Esophagus (tissue), 2 donors: ENCODE results near the gene DRP2. TPM values are rescaled to one million over a fixed set of nuclear protein-coding genes. Genes with fewer than 3 reads are reported as not detected.

Experiments used
- H3K27ac ChIP-seq, 2 donors: one replicate each; pipeline ENCODE4 v1.5.1; 2013; ENCODE audit warnings: low read depth in 2 of 2, mild to moderate bottlenecking in 2 of 2, inconsistent platforms in 1 of 2, low read length in 1 of 2, moderate library complexity in 1 of 2
- H3K27me3 ChIP-seq, 2 donors: one replicate each; pipeline ENCODE4 v1.6.1; 2013; ENCODE audit warnings: low read length in 2 of 2, control low read depth in 1 of 2, mild to moderate bottlenecking in 1 of 2; ENCODE audit not compliant: insufficient read depth in 2 of 2, control insufficient read depth in 1 of 2
- H3K36me3 ChIP-seq, 2 donors: one replicate each; pipeline ENCODE4 v1.6.1; 2013; ENCODE audit warnings: low read length in 1 of 2; ENCODE audit not compliant: control insufficient read depth in 2 of 2, insufficient read depth in 2 of 2
- H3K4me1 ChIP-seq, 2 donors: one replicate each; pipeline ENCODE4 v1.6.1; 2013; ENCODE audit warnings: low read length in 1 of 2; ENCODE audit not compliant: control insufficient read depth in 2 of 2, insufficient read depth in 2 of 2
- H3K4me3 ChIP-seq, 2 donors: one replicate each; pipeline ENCODE4 v1.5.1; 2013; ENCODE audit warnings: low read length in 2 of 2, mild to moderate bottlenecking in 2 of 2, low read depth in 1 of 2, moderate library complexity in 1 of 2
- H3K9me3 ChIP-seq, 2 donors: one replicate each; pipeline ENCODE4 v1.6.1; 2013; ENCODE audit warnings: mild to moderate bottlenecking in 2 of 2, low read depth in 1 of 2, low read length in 1 of 2, moderate library complexity in 1 of 2; ENCODE audit not compliant: control insufficient read depth in 2 of 2, insufficient read depth in 1 of 2
- WGBS, 2 donors: extraction: QIAGEN DNeasy Blood & Tissue Kit; methylation state at CpG; one replicate each; pipeline ENCODE4 v1.1.7; 2013; 5-methylcytosine and 5-hydroxymethylcytosine counted together
- polyA plus RNA-seq, 2 donors: library from polyadenylated mRNA; stranded (reverse); fragments of 200-250 nt; gene quantifications; one replicate each; pipeline ENCODE4 v1.2.3, GENCODE V29; 2013
- donor health status: healthy with polysubstance abuse.
- donor health status: Bipolar disorder and iron deficiency.

Gene DRP2
- polyA plus RNA-seq, 2 donors = 0.06 TPM

- WGBS, 2 donors = 77 to 88% methylated on average over 5 of the region's 5 CpGs
- H3K36me3 ChIP-seq = no peaks in the 10 kb centered on the region
Measured at GRCh38 chrX:101232316-101232715, 12.7 kb downstream of the DRP2 start.

DNA sequence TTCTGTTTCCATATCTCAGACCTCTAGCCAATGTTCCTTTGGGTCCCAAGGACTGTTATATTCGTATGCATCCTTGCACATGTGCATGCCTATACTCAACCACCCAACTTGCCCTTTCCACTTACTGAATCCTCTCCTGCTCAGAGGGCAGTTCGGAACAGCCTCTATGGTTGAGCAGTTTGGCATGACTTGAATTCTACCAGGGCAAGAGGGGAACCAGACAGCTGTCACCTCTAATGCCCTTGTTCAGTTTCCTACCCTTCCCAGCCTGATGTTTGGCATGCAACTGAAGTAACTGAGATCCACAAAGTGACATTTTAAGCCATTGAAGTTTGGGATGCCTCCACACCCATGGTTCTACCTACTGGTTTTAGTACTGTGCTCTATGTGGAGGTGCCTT is 17.5 kb downstream of the DRP2 start:
- no peaks in the 10 kb centered on the region for H3K4me1 ChIP-seq
- no peak overlapping the region for H3K27ac ChIP-seq
- H3K27me3 ChIP-seq = no peaks in the 10 kb centered on the region
- no peaks in the 10 kb centered on the region for H3K9me3 ChIP-seq
- no peaks in the 10 kb centered on the region for H3K36me3 ChIP-seq
- no peak overlapping the region for H3K4me3 ChIP-seq
- WGBS, 2 donors = 37 to 64% methylated on average over 2 of the region's 2 CpGs

More at GRCh38 chrX:101232316-101232715, 12.7 kb downstream of the DRP2 start:
- H3K9me3 ChIP-seq = no peaks in the 10 kb centered on the region
- H3K4me1 ChIP-seq = no peaks in the 10 kb centered on the region
- H3K27ac ChIP-seq = no peak overlapping the region
- no peaks in the 10 kb centered on the region for H3K27me3 ChIP-seq
- no peak overlapping the region for H3K4me3 ChIP-seq

DNA sequence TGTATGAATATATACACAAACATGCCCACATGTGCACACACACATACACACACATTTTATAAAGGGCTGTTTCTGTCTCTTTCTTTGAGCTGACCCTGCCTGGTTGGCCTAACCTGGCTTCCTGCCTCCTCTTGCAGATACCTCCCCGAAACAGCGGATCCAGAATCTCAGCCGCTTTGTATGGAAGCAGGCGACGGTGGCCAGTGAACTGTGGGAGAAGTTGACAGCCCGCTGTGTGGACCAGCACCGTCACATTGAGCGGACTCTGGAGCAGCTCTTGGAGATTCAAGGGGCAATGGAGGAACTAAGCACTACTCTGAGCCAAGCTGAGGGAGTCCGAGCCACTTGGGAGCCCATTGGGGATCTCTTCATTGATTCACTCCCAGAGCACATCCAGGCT is 21.9 kb downstream of the DRP2 start:
- whole genome bisulfite sequencing, 2 donors = 92 to 96% methylated on average over 9 of the region's 9 CpGs
- Histone ChIP-seq H3K36me3 (no peaks in the 10 kb centered on the region), H3K9me3 (no peaks in the 10 kb centered on the region), H3K4me3 (no peak overlapping the region), H3K27ac (no peak overlapping the region), H3K27me3 (no peaks in the 10 kb centered on the region), H3K4me1 (no peaks in the 10 kb centered on the region)

DNA sequence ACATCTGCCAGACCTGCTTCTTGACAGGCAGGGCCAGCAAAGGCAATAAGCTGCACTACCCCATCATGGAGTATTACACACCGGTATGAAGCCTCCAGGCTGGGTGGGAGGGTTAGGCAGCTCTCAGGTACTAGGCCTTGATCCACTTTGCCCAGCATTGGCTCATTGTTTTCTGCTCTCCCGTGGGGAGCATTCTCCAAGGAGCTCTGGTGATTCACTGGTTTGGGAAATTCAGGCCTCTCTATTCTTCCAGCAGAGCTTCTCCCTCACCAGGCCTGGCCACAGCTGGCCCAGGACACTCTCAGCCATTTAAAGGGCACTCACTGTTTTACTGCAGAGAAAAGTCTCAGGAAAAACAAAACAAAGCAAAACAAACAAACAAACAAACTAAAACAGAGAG is 33.0 kb downstream of the DRP2 start:
- no peaks in the 10 kb centered on the region for H3K36me3 ChIP-seq
- H3K27ac ChIP-seq = no peak overlapping the region
- H3K27me3 ChIP-seq = peaks cover 0 to 3% of the 10 kb centered on the region in 2 donors
- no peaks in the 10 kb centered on the region for H3K4me1 ChIP-seq
- no peak overlapping the region for H3K4me3 ChIP-seq
- WGBS, 2 donors = 50 to 70% methylated on average over 2 of the region's 2 CpGs
- no peaks in the 10 kb centered on the region for H3K9me3 ChIP-seq

DNA sequence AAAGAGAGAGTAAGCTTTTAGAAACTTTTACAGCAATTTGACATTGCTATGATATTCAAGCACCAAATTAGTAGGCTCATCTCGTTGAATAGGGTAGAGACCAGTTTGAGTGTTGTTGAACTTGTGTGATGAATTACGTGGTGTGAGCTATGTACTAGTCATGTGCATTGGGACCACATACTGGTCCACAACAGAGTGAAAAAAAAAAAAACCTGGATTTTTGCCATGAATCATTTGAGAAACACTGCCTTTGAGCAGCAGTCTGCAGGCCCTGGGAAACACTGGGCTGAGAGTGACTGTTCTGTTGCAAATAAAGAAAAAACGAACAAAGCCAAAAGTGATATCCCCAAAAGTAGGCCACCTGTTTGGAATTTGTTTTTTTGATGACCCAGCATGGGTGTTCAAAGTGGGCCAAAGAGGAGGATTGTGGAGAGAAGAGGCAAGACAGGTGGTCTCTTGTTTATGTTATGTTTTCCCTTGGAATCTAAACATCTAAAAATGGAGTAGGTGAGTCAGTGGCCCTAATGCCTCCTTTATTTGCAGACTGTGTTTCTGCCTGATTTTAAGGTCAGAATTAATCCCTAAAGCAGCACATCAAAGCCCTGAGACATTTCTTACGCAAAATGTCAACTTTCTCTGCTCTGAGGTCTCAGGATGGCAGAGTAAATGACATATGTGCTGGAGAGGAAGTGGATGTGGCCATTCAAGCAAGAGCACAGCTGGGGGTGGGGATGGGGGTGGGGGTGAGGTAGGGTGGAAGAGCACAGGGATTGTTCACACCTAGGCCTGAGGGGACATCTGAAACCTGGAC is 38.1 kb downstream of the DRP2 start:
- peaks cover 0 to 4% of the 10 kb centered on the region in 2 donors for H3K9me3 ChIP-seq
- H3K27me3 ChIP-seq = peaks cover 0 to 12% of the 10 kb centered on the region in 2 donors
- H3K27ac ChIP-seq = no peak overlapping the region
- H3K36me3 ChIP-seq = no peaks in the 10 kb centered on the region
- H3K4me1 ChIP-seq = no peaks in the 10 kb centered on the region
- 64 to 74% methylated on average over 4 of the region's 4 CpGs for WGBS, 2 donors
- H3K4me3 ChIP-seq = no peak overlapping the region

DNA sequence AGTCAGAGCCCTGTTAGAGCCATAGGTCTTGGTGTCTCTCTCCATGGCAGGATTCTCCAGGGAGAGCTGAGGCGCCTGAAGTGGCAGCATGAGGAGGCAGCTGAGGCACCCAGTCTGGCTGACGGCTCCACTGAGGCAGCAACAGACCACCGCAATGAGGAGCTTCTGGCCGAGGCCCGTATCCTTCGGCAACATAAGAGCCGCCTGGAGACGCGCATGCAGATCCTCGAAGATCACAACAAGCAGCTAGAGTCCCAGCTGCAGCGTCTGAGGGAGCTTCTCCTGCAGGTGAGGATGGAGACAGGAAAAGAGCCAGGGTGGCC is 38.6 kb downstream of the DRP2 start:
- 85 to 96% methylated on average over 11 of the region's 11 CpGs for WGBS, 2 donors

DNA sequence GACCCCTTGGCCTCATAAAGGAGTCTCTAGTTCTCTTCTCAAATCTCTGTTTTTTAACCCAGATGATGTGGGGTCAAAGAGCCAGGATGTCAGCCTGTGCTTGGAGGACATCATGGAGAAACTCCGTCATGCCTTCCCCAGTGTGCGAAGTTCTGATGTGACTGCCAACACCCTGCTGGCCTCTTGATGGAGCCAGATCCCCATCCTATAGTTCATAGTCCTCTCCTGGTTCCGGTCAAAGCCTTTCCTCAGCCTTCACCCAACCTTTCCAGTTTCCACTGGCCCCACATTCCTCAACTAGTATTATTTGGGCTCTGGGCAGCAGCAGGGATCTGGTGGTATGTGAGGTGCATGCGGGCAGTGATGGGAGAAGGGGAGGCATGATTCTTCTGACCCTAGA is 40.8 kb downstream of the DRP2 start:
- Histone ChIP-seq H3K4me3 (no peak overlapping the region), H3K9me3 (peaks cover 0 to 4% of the 10 kb centered on the region in 2 donors), H3K27ac (no peak overlapping the region), H3K4me1 (no peaks in the 10 kb centered on the region), H3K27me3 (peaks cover 0 to 13% of the 10 kb centered on the region in 2 donors), H3K36me3 (no peaks in the 10 kb centered on the region)
- WGBS, 2 donors = 75 to 76% methylated on average over 4 of the region's 4 CpGs

More for the DNA sequence above, 38.6 kb downstream of the DRP2 start:
- H3K4me1 ChIP-seq = no peaks in the 10 kb centered on the region
- peaks cover 0 to 12% of the 10 kb centered on the region in 2 donors for H3K27me3 ChIP-seq
- peaks cover 0 to 4% of the 10 kb centered on the region in 2 donors for H3K9me3 ChIP-seq
- no peak overlapping the region for H3K27ac ChIP-seq
- no peaks in the 10 kb centered on the region for H3K36me3 ChIP-seq
- no peak overlapping the region for H3K4me3 ChIP-seq

- Histone ChIP-seq H3K27me3 (peaks cover 0 to 12% of the 10 kb centered on the region in 2 donors), H3K9me3 (peaks cover 0 to 4% of the 10 kb centered on the region in 2 donors), H3K27ac (no peak overlapping the region), H3K4me1 (no peaks in the 10 kb centered on the region), H3K4me3 (no peak overlapping the region), H3K36me3 (no peaks in the 10 kb centered on the region)
- WGBS, 2 donors = 82 to 94% methylated on average over 4 of the region's 4 CpGs
Measured at GRCh38 chrX:101262590-101262989, 43.0 kb downstream of the DRP2 start.

GRCh38 chrX:101263766-101264165 is 44.2 kb downstream of the DRP2 start:
- Histone ChIP-seq H3K27ac (no peak overlapping the region), H3K4me3 (no peak overlapping the region), H3K4me1 (no peaks in the 10 kb centered on the region), H3K36me3 (no peaks in the 10 kb centered on the region), H3K27me3 (peaks cover 0 to 6% of the 10 kb centered on the region in 2 donors), H3K9me3 (no peaks in the 10 kb centered on the region)
- WGBS, 2 donors = 38 to 41% methylated on average over 2 of the region's 2 CpGs

DNA sequence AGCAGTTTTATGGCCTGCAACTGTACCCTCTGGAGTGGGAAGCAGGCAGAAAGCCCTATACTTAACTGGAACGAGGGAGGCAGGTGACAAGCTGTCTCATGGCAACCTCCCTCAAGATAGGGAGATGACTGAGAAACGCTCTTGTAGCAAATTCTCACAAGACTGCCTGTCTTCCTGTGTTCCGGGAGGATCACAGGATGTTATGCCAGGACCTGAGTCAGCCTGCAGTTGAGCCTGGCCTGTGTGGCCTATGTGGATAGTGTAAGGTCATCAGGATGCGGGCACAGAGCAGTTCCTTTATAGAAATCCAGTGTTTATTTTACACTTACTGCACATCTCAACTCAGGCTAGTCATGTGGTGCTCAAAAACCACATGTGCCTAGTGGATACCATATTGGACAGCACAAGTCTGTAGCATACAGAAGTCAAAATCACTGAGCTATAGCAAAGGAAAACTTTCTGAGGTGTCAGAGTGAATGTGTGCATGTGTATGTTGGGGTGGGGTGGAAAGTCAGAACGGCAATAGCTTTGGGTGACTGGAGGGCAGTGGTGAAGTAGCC is 46.4 kb downstream of the DRP2 start:
- no peak overlapping the region for H3K4me3 ChIP-seq
- no peaks in the 10 kb centered on the region for H3K9me3 ChIP-seq
- H3K36me3 ChIP-seq = no peaks in the 10 kb centered on the region
- no peak overlapping the region for H3K27ac ChIP-seq
- no peaks in the 10 kb centered on the region for H3K4me1 ChIP-seq
- peaks cover 0 to 3% of the 10 kb centered on the region in 2 donors for H3K27me3 ChIP-seq
- WGBS, 2 donors = 69 to 76% methylated on average over 5 of the region's 5 CpGs
